ENCODE results near the gene TRABD2B. TPM values are rescaled to one million over a fixed set of nuclear protein-coding genes. Genes with fewer than 3 reads are reported as not detected.

Gene TRABD2B
- total RNA-seq, 1 donor from 2014 or later, result 0.89 TPM

GRCh38 chr1:47991187-47991586, 6.0 kb downstream of the TRABD2B start:
- H3K36me3 Mint-ChIP-seq (ENCODE audit: low read depth, unreplicated experiment), result peaks cover 4% of the 10 kb centered on the region
- DNase-seq (ENCODE audit: low read depth), result no peak

GRCh38 chr1:47990286-47990685, 6.9 kb downstream of the TRABD2B start:
- Histone ChIP-seq H3K4me1 (ENCODE audit: insufficient read depth, low read length) (peaks cover 4% of the 10 kb centered on the region), H3K4me3 (ENCODE audit: insufficient read depth, low read depth, low read length) (no peak overlapping the region), H3K79me2 (ENCODE audit: insufficient read depth, low read length) (no peaks in the 10 kb centered on the region), H4K20me1 (ENCODE audit: insufficient read depth, low read length) (no peaks in the 10 kb centered on the region), H3K27me3 (ENCODE audit: insufficient read depth, low read length) (peaks cover 41% of the 10 kb centered on the region), H3K27ac (ENCODE audit: low read depth, low read length) (no peak overlapping the region), H3K9me3 (ENCODE audit: insufficient read depth, low read depth, low read length) (no peaks in the 10 kb centered on the region), H3K4me2 (ENCODE audit: low read length) (no peak overlapping the region), H3K36me3 (ENCODE audit: insufficient read depth, low read length) (no peaks in the 10 kb centered on the region), H3K9ac (ENCODE audit: low read length) (no peak overlapping the region), H2AFZ (ENCODE audit: low read depth, low read length) (no peak overlapping the region)
- no peak for FAIRE-seq
- TF ChIP-seq EZH2 (IDR thresholded peaks at IDR 0.05; ENCODE audit: insufficient read depth, low read length), result no peak
- TF ChIP-seq CTCF (IDR thresholded peaks at IDR 0.05; ENCODE audit: insufficient read depth, low read depth, low read length), result no peak
- Mint-ChIP-seq H3K27ac (ENCODE audit: unreplicated experiment) (no peak overlapping the region), H3K27me3 (ENCODE audit: low read depth, unreplicated experiment) (peaks cover 16% of the 10 kb centered on the region), H3K4me3 (ENCODE audit: unreplicated experiment) (no peak overlapping the region), H3K36me3 (ENCODE audit: low read depth, unreplicated experiment) (peaks cover 4% of the 10 kb centered on the region), H3K4me1 (ENCODE audit: low read depth, unreplicated experiment) (peaks cover 11% of the 10 kb centered on the region), H3K9me3 (ENCODE audit: unreplicated experiment) (peaks cover 2% of the 10 kb centered on the region)
- DNase-seq (ENCODE audit: low read depth), result no peak

More at GRCh38 chr1:47991187-47991586, 6.0 kb downstream of the TRABD2B start:
- Histone ChIP-seq H3K27me3 (ENCODE audit: insufficient read depth, low read length) (peaks cover 39% of the 10 kb centered on the region), H3K4me1 (ENCODE audit: insufficient read depth, low read length) (peaks cover 4% of the 10 kb centered on the region), H3K4me2 (ENCODE audit: low read length) (no peak overlapping the region), H3K79me2 (ENCODE audit: insufficient read depth, low read length) (no peaks in the 10 kb centered on the region), H3K36me3 (ENCODE audit: insufficient read depth, low read length) (no peaks in the 10 kb centered on the region), H4K20me1 (ENCODE audit: insufficient read depth, low read length) (no peaks in the 10 kb centered on the region), H3K9ac (ENCODE audit: low read length) (no peak overlapping the region), H3K4me3 (ENCODE audit: insufficient read depth, low read depth, low read length) (no peak overlapping the region), H3K27ac (ENCODE audit: low read depth, low read length) (no peak overlapping the region), H2AFZ (ENCODE audit: low read depth, low read length) (no peak overlapping the region), H3K9me3 (ENCODE audit: insufficient read depth, low read depth, low read length) (no peaks in the 10 kb centered on the region)
- H3K4me1 Mint-ChIP-seq (ENCODE audit: low read depth, unreplicated experiment), result peaks cover 11% of the 10 kb centered on the region
- no peak for FAIRE-seq
- TF ChIP-seq EZH2 (IDR thresholded peaks at IDR 0.05; ENCODE audit: insufficient read depth, low read length) (no peak), CTCF (IDR thresholded peaks at IDR 0.05; ENCODE audit: insufficient read depth, low read depth, low read length) (no peak)
- peaks cover 18% of the 10 kb centered on the region for H3K27me3 Mint-ChIP-seq (ENCODE audit: low read depth, unreplicated experiment)
- peaks cover 2% of the 10 kb centered on the region for H3K9me3 Mint-ChIP-seq (ENCODE audit: unreplicated experiment)
- no peak overlapping the region for H3K4me3 Mint-ChIP-seq (ENCODE audit: unreplicated experiment)
- H3K27ac Mint-ChIP-seq (ENCODE audit: unreplicated experiment), result no peak overlapping the region

GRCh38 chr1:47987601-47988000, 9.6 kb downstream of the TRABD2B start:
- no peak overlapping the region for H3K27ac ChIP-seq (ENCODE audit: low read depth, low read length)
- peaks cover 33% of the 10 kb centered on the region for H3K27me3 Mint-ChIP-seq (ENCODE audit: low read depth, unreplicated experiment)
- H3K4me3 Mint-ChIP-seq (ENCODE audit: unreplicated experiment), result no peak overlapping the region
- FAIRE-seq (no peak), DNase-seq (ENCODE audit: low read depth) (no peak)
- H2AFZ ChIP-seq (ENCODE audit: low read depth, low read length), result no peak overlapping the region
- H3K4me3 ChIP-seq (ENCODE audit: insufficient read depth, low read depth, low read length), result no peak overlapping the region
- H3K36me3 ChIP-seq (ENCODE audit: insufficient read depth, low read length), result no peaks in the 10 kb centered on the region
- H4K20me1 ChIP-seq (ENCODE audit: insufficient read depth, low read length), result no peaks in the 10 kb centered on the region
- H3K79me2 ChIP-seq (ENCODE audit: insufficient read depth, low read length), result no peaks in the 10 kb centered on the region
- H3K9me3 ChIP-seq (ENCODE audit: insufficient read depth, low read depth, low read length), result no peaks in the 10 kb centered on the region
- H3K4me2 ChIP-seq (ENCODE audit: low read length), result no peak overlapping the region
- peaks cover 48% of the 10 kb centered on the region for H3K27me3 ChIP-seq (ENCODE audit: insufficient read depth, low read length)
- H3K4me1 ChIP-seq (ENCODE audit: insufficient read depth, low read length), result peaks cover 4% of the 10 kb centered on the region
- peaks cover 11% of the 10 kb centered on the region for H3K4me1 Mint-ChIP-seq (ENCODE audit: low read depth, unreplicated experiment)
- no peak overlapping the region for H3K9ac ChIP-seq (ENCODE audit: low read length)
- peaks cover 6% of the 10 kb centered on the region for H3K9me3 Mint-ChIP-seq (ENCODE audit: unreplicated experiment)
- no peak overlapping the region for H3K27ac Mint-ChIP-seq (ENCODE audit: unreplicated experiment)
- peaks cover 2% of the 10 kb centered on the region for H3K36me3 Mint-ChIP-seq (ENCODE audit: low read depth, unreplicated experiment)
- no peak for TF ChIP-seq EZH2 (IDR thresholded peaks at IDR 0.05; ENCODE audit: insufficient read depth, low read length)
- no peak for TF ChIP-seq CTCF (IDR thresholded peaks at IDR 0.05; ENCODE audit: insufficient read depth, low read depth, low read length)
